Renal cortical epithelial cell (primary cell): Measurements from ENCODE around the gene GPR176. TPM values are rescaled to one million over a fixed set of nuclear protein-coding genes. Genes with fewer than 3 reads are reported as not detected.
A peak's percentile ranks its signal among the peaks of the same experiment; 100 is the strongest.

Experiments
- DNase-seq: peaks from one replicate; pipeline ENCODE4 v3.0.0-alpha.2; 2011; ENCODE audit warnings: low read depth
- total RNA-seq: library from RNA; depleted of rRNA; stranded (reverse); fragments of >200 nt; gene quantifications from 2 replicates; pipeline ENCODE4 v1.2.3, GENCODE V29; 2014

Gene GPR176
- total RNA-seq, 1 donor from 2014 or later, result 48.8 TPM

GRCh38 chr15:39782441-39783138 is 137.5 kb downstream of the GPR176 start, which contains the start of gene FSIP1:
TSS of gene FSIP1 (minus strand) at chr15:39782841. CDS start at chr15:39776524, 6,317 bp downstream.
- peak; percentile 86 for DNase-seq

- DNase-seq, result no peak
Observed at GRCh38 chr15:39781967-39782302, 138.1 kb downstream of the GPR176 start.

GRCh38 chr15:39781147-39781966 is 138.7 kb downstream of the GPR176 start:
- no peak for DNase-seq

GRCh38 chr15:39778021-39778420 is 142.0 kb downstream of the GPR176 start:
- DNase-seq, result no peak

GRCh38 chr15:39777496-39777895 is 142.6 kb downstream of the GPR176 start:
- peak; percentile 30 for DNase-seq

GRCh38 chr15:39776068-39776467 is 144.0 kb downstream of the GPR176 start:
- DNase-seq, result no peak

GRCh38 chr15:39774688-39775267 is 145.3 kb downstream of the GPR176 start:
- no peak for DNase-seq

GRCh38 chr15:39770748-39771689 is 149.0 kb downstream of the GPR176 start:
- DNase-seq, result peak; percentile 31

GRCh38 chr15:39767921-39768320 is 152.1 kb downstream of the GPR176 start:
- DNase-seq, result no peak

- DNase-seq, result no peak
Observed at GRCh38 chr15:39761006-39761405, 159.1 kb downstream of the GPR176 start.

- DNase-seq, result peak; percentile 75
Observed at GRCh38 chr15:39756806-39757522, 163.1 kb downstream of the GPR176 start.

GRCh38 chr15:39752991-39753390 is 167.1 kb downstream of the GPR176 start:
- DNase-seq, result no peak

- DNase-seq, result no peak
Observed at GRCh38 chr15:39752246-39752645, 167.8 kb downstream of the GPR176 start.

Other genes starting within 250 kb of the GPR176 start
- gene FSIP1, start 137.4 kb downstream of the GPR176 start, total RNA-seq, result 0.69 and 5.5 TPM in 2 replicates
- gene EIF2AK4, start 13.8 kb upstream of the GPR176 start, total RNA-seq, result 86.1 and 88.3 TPM in 2 replicates
- gene SRP14, start 118.9 kb upstream of the GPR176 start, total RNA-seq, result 254 and 635 TPM in 2 replicates
- gene BMF, start 188.6 kb upstream of the GPR176 start, total RNA-seq, result 10.8 and 27.2 TPM in 2 replicates
- 1.8 and 11.6 TPM in 2 replicates for gene BUB1B, start 240.8 kb upstream of the GPR176 start, total RNA-seq